Measurements from ENCODE around the gene CSF2RB. TPM values are rescaled to one million over a fixed set of nuclear protein-coding genes. Genes with fewer than 3 reads are reported as not detected.
A peak's percentile ranks its signal among the peaks of the same experiment; 100 is the strongest.

CSF2RB gene
- total RNA-seq, 2 experiments from 2014 or later = 0.22 to 0.48 TPM

DNA sequence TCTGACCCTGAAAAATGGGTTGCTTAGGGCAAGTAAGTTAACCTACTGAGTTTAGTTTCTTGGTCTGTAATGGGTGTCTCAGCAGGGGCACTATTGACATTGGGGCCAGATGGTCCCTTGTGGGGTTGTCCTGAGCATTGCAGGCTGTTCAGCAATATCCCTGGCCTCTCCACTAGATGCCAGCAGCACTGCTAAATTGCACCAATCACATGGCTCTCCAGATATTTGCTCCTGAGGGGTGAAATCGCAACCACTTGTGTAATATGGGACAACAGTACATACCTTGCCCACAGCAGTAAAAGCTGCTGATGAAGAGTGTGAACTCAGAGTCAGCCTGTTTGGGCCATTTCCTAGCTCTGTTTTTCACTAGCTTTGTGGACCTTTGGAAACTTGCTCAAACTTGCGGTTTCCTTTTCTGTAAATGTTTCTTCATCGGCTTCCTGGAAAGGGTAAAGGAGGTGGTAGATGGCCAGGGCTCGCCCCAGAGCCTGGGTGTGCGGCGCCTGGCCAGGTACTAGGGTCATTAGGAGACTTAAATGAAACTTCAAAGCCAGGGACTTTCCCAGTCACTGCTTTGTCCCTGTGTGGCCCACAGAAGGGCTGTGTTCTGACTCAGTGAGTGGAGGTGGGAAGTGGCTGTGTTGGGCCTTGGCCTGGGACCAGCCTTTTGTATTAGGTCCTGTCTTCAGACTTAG lies 39.7 kb upstream of the CSF2RB start:
- CTCF ChIA-PET = interaction anchor here (0.6 to 2.8 kb wide), 10 partner anchors 9 to 326 kb away, joined by 3 to 16 read pairs (median 10); partner anchors contain the start of gene NCF4
- H3K27ac Mint-ChIP-seq = peak overlapping the region; percentile 90
- peak; percentile 76 for DNase-seq
- H3K4me3 Mint-ChIP-seq = no peak overlapping the region
- no peaks in the 10 kb centered on the region for H3K36me3 Mint-ChIP-seq
- intact Hi-C loops (cut with micrococcal nuclease) = loop anchor here (1.0 kb wide), 1 partner anchor 12 kb away; the partner anchor contains the start of gene NCF4
- POLR2A ChIA-PET = interaction anchor here (1.0 to 1.3 kb wide), 4 partner anchors 9 to 15 kb away, joined by 3 to 11 read pairs (median 3); partner anchors contain the start of gene NCF4
- no peaks in the 10 kb centered on the region for H3K27me3 Mint-ChIP-seq
- peaks cover 19% of the 10 kb centered on the region for H3K4me1 Mint-ChIP-seq (ENCODE audit: low read depth)
- H3K9me3 Mint-ChIP-seq = no peaks in the 10 kb centered on the region

DNA sequence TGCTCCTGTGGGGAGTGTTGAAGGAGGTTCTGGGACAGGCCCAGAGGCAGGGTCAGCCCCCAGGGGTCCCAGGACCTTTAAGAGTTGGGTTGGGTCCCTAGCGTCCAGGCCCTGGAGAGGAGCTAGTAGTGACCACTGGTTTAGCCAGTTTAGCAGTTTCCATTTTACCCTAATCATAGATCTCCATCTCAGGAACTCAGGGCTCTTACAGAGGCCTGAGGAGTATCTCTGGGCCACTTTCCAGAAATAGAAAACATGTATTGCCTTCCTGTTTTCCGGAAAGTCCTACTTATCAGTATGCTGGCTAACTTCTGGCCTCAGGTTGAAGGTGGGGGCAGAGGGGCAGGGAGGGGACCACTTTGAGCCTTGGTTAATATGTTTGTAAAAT lies 39.1 kb upstream of the CSF2RB start:
- CTCF ChIA-PET = interaction anchor here (1.0 to 2.8 kb wide), 8 partner anchors 8 to 325 kb away, joined by 3 to 16 read pairs (median 11); partner anchors contain the start of gene NCF4
- H3K9me3 Mint-ChIP-seq = no peaks in the 10 kb centered on the region
- POLR2A ChIA-PET = interaction anchor here (1.0 to 1.3 kb wide), 4 partner anchors 9 to 15 kb away, joined by 3 to 11 read pairs (median 3); partner anchors contain the start of gene NCF4
- intact Hi-C loops (cut with micrococcal nuclease) = loop anchor here (1.0 kb wide), 1 partner anchor 13 kb away; the partner anchor contains the start of gene NCF4
- H3K27ac Mint-ChIP-seq = peak overlapping the region; percentile 90
- no peak for DNase-seq
- peaks cover 19% of the 10 kb centered on the region for H3K4me1 Mint-ChIP-seq (ENCODE audit: low read depth)
- no peaks in the 10 kb centered on the region for H3K36me3 Mint-ChIP-seq
- no peaks in the 10 kb centered on the region for H3K27me3 Mint-ChIP-seq
- H3K4me3 Mint-ChIP-seq = no peak overlapping the region

DNA sequence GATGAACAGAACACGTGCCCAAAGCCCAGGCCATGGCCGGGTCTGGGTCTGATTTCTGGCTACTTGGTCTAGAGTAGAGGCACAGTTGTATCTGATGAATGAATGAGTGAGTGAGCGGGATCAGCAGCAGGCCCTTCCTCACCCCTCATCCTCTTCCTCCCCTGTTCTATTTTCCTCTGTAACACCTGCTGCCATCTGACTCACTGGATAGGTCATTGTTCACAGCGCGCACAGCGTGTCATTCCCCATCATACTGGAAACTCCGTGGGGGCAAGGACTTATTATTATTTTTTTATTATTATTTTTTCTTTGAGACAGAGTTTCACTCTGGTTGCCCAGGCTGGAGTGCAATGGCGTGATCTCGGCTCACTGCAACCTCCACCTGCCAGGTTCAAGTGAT lies 38.7 kb upstream of the CSF2RB start:
- POLR2A ChIA-PET = interaction anchor here (1.1 kb wide), 1 partner anchor 14 kb away, joined by 4 read pairs; the partner anchor contains the start of gene NCF4
- CTCF ChIA-PET = interaction anchor here (1.2 to 2.8 kb wide), 5 partner anchors 8 to 22 kb away, joined by 3 to 16 read pairs (median 11); partner anchors contain the start of gene NCF4
- no peak overlapping the region for H3K4me3 Mint-ChIP-seq
- no peaks in the 10 kb centered on the region for H3K27me3 Mint-ChIP-seq
- peaks cover 19% of the 10 kb centered on the region for H3K4me1 Mint-ChIP-seq (ENCODE audit: low read depth)
- no peak for DNase-seq
- intact Hi-C loops (cut with micrococcal nuclease) = loop anchor here (1.0 kb wide), 1 partner anchor 13 kb away; the partner anchor contains the start of gene NCF4
- peaks cover 4% of the 10 kb centered on the region for H3K9me3 Mint-ChIP-seq
- H3K27ac Mint-ChIP-seq = peak overlapping the region; percentile 90
- no peaks in the 10 kb centered on the region for H3K36me3 Mint-ChIP-seq

DNA sequence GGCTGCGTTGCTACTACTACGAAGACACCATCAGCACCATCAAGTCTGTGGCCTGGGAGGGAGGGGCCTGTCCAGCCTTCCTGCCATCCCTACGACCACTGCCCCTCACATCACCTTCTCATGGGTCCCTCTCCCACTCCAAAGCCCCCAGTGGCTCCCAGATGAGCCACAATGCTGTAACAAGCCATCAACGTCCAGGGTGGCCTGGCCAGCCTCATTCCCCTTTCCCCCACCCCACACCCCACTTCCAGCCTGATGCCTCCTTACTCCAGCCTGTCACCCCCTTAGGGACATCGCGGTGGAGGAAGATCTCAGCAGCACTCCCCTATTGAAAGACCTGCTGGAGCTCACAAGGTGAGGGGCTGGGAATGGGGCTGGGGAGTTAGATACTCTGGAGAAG lies 37.7 kb upstream of the CSF2RB start:
- DNase-seq = no peak
- Mint-ChIP-seq H3K27ac (no peak overlapping the region), H3K9me3 (peaks cover 14% of the 10 kb centered on the region), H3K4me3 (no peak overlapping the region), H3K36me3 (peaks cover 3% of the 10 kb centered on the region), H3K4me1 (ENCODE audit: low read depth) (peaks cover 23% of the 10 kb centered on the region), H3K27me3 (no peaks in the 10 kb centered on the region)
- intact Hi-C loops (cut with micrococcal nuclease) = no loop called here
- POLR2A ChIA-PET = interaction anchor here (1.1 kb wide), 1 partner anchor 15 kb away, joined by 4 read pairs; the partner anchor contains the start of gene NCF4
- CTCF ChIA-PET = interaction anchor here (1.2 to 2.8 kb wide), 2 partner anchors 14 to 23 kb away, joined by 3 to 16 read pairs; partner anchors contain the start of gene NCF4

DNA sequence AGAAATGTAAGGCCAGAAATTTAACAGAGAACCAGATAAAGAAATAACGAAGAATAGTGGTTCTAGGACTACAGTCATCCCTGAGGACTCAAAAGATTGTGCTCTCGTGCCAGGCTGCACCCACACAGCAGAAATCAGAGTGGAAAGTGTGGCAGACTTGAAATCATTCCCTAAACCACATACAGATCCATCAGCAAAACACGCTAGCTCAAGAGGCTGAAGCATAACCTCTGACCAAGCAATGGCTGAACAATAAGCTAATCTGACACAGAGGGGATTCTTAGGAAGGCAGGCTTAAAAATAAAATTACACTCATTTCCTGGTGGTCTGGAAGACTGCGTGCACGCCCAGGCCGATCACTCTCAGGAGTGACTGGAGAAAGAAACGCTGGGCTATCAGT lies 33.7 kb upstream of the CSF2RB start:
- Mint-ChIP-seq H3K9me3 (peaks cover 42% of the 10 kb centered on the region), H3K4me3 (no peak overlapping the region), H3K27ac (no peak overlapping the region), H3K36me3 (peaks cover 14% of the 10 kb centered on the region), H3K4me1 (ENCODE audit: low read depth) (peaks cover 29% of the 10 kb centered on the region), H3K27me3 (peaks cover 2% of the 10 kb centered on the region)
- no peak for DNase-seq
- CTCF ChIA-PET = interaction anchor here (1.2 to 2.2 kb wide), 2 partner anchors 23 kb away, joined by 4 to 7 read pairs; no protein-coding TSS in a partner anchor
- intact Hi-C loops (cut with micrococcal nuclease) = no loop called here
- POLR2A ChIA-PET = no interaction called here

DNA sequence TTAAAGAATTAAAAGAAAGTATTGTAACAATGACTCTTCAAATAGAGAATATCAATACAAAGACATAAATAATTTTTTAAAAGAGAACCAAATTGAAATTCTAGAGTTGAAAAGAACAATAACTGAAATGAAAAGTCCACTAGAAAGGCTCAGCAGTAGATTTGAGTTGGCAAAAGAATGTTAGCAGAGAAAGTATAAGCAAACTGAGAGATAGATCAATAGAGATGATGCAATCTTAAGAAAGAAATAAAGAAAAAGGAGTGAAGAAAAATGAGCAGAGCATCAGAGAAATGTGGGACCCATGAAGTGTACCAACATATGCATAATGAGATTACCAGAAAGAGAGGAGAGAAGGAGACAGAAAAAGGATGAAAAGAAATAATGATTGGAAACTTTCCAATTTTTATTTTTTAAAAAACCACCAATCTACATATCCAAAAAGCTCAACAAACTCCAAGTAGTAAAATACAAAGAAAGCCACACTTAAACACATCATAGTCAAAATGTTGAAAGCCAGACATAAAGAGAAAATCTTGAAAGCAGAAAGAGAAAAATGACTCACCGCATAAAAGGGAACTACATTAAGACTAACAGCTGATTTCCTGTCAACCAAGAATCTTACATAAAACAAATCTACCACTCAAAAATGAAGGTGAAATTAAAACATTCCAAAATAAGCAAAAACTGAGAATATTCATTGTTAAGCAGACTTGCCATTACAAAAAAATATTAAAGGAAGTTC lies 31.8 kb upstream of the CSF2RB start:
- DNase-seq = no peak
- Mint-ChIP-seq H3K27ac (peak overlapping the region; percentile 80), H3K9me3 (peaks cover 42% of the 10 kb centered on the region), H3K4me3 (no peak overlapping the region), H3K4me1 (ENCODE audit: low read depth) (peaks cover 34% of the 10 kb centered on the region), H3K36me3 (peaks cover 14% of the 10 kb centered on the region), H3K27me3 (peaks cover 2% of the 10 kb centered on the region)
- intact Hi-C loops (cut with micrococcal nuclease) = no loop called here
- ChIA-PET CTCF (interaction anchor here (1.0 to 7.5 kb wide), 3 partner anchors 8 to 102 kb away, joined by 3 to 72 read pairs (median 14); partner anchors contain the start of gene NCF4), POLR2A (interaction anchor here (1.0 kb wide), 1 partner anchor 21 kb away, joined by 6 read pairs; the partner anchor contains the start of gene NCF4)

DNA sequence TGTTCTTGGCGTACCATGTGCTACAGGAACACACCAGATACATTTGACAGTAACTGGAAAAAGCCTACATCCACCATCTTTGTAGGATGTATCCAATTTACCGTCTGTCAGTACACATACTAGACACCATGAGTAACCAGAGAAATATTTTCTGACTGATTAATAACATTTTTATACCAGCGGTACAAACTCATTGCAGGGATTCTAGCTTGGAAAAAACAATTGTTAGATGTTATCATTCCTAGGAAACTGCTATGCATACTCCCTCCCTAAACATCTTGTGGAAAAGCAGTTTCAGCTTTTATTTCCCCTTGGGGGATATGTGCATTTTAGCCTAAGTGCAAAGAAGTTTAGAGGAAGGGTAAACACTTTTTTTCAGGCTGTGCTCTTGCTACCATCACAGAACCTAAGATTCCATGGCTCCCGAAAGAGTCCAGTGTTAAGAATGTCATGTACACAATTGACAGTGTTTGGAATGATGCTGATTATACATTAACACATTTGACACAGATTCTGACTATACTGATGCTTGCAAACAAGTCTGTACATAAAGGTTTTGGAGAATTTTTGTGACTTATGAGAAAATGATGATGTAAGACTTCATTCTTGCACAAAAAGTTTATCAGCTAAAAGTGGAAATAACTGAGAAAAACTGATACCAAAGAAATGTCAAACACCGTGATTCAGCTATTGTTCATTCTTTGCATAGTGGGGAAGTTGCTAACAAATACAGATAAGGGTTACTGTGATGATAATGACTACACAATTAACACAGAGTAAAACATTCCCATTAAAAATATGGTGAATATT lies 28.9 kb upstream of the CSF2RB start:
- no peak for DNase-seq
- Mint-ChIP-seq H3K27ac (peak overlapping the region; percentile 56), H3K27me3 (peaks cover 3% of the 10 kb centered on the region), H3K4me1 (ENCODE audit: low read depth) (peaks cover 39% of the 10 kb centered on the region), H3K9me3 (peaks cover 39% of the 10 kb centered on the region), H3K36me3 (peaks cover 14% of the 10 kb centered on the region), H3K4me3 (no peak overlapping the region)
- intact Hi-C loops (cut with micrococcal nuclease) = no loop called here
- ChIA-PET POLR2A (interaction anchor here (0.7 to 1.0 kb wide), 2 partner anchors 11 to 23 kb away, joined by 3 to 5 read pairs; no protein-coding TSS in a partner anchor), CTCF (interaction anchor here (1.1 to 7.5 kb wide), 3 partner anchors 11 to 102 kb away, joined by 3 to 72 read pairs (median 11); partner anchors contain the start of gene NCF4)

DNA sequence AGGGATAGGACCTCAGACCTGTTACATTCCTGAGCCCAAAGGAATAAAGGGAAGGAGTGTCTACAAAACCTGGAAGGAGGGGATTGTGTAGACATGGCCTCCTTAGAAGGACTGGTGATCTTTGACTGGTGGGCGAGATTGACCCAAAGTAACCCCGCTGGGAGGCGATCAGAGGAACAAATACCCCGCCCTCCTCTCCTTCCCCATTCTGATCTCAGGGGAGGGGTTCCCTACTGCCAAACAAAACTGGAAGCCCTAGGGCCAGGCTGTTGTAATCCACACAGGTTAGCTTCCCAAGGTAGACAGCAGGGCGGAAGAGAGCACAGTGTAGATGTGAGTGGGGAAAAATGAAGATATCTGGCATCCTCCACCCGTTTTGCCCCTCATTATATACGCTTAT lies 28.0 kb upstream of the CSF2RB start:
- peaks cover 3% of the 10 kb centered on the region for H3K27me3 Mint-ChIP-seq
- POLR2A ChIA-PET = interaction anchor here (1.0 kb wide), 1 partner anchor 12 kb away, joined by 3 read pairs; no protein-coding TSS in a partner anchor

DNA sequence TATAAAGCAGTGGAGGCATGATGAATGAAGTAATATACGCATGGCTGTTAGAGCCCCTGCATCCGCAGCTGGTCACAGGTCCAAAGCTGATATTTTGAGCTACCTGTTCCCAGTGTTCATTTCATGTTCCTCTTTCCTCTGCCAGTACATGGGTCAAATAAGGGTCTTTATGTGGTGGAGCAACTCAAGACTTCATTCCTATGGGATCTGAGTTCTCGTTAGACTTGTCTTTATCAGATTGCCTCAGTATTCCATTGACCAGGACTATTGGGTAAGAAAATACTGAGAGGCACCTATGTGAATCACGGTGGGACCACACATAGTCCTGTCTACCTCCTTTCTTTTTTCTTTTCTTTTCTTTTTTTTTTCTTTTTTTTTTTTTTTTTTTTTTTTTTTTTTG lies 27.4 kb upstream of the CSF2RB start:
- POLR2A ChIA-PET = no interaction called here
- H3K4me3 Mint-ChIP-seq = no peak overlapping the region
- CTCF ChIA-PET = interaction anchor here (0.6 to 7.5 kb wide), 3 partner anchors 12 to 33 kb away, joined by 3 to 72 read pairs (median 11); partner anchors contain the start of gene NCF4
- H3K36me3 Mint-ChIP-seq = peaks cover 11% of the 10 kb centered on the region
- intact Hi-C loops (cut with micrococcal nuclease) = no loop called here
- peaks cover 3% of the 10 kb centered on the region for H3K27me3 Mint-ChIP-seq
- no peak overlapping the region for H3K27ac Mint-ChIP-seq
- H3K9me3 Mint-ChIP-seq = peaks cover 25% of the 10 kb centered on the region
- H3K4me1 Mint-ChIP-seq (ENCODE audit: low read depth) = peaks cover 35% of the 10 kb centered on the region
- DNase-seq = no peak

More for the DNA sequence above, 28.0 kb upstream of the CSF2RB start:
- H3K27ac Mint-ChIP-seq = no peak overlapping the region
- H3K4me3 Mint-ChIP-seq = no peak overlapping the region
- peaks cover 14% of the 10 kb centered on the region for H3K36me3 Mint-ChIP-seq
- H3K4me1 Mint-ChIP-seq (ENCODE audit: low read depth) = peaks cover 37% of the 10 kb centered on the region
- CTCF ChIA-PET = interaction anchor here (1.1 to 7.5 kb wide), 3 partner anchors 12 to 101 kb away, joined by 3 to 72 read pairs (median 11); partner anchors contain the start of gene NCF4
- no peak for DNase-seq
- intact Hi-C loops (cut with micrococcal nuclease) = no loop called here
- H3K9me3 Mint-ChIP-seq = peaks cover 30% of the 10 kb centered on the region

DNA sequence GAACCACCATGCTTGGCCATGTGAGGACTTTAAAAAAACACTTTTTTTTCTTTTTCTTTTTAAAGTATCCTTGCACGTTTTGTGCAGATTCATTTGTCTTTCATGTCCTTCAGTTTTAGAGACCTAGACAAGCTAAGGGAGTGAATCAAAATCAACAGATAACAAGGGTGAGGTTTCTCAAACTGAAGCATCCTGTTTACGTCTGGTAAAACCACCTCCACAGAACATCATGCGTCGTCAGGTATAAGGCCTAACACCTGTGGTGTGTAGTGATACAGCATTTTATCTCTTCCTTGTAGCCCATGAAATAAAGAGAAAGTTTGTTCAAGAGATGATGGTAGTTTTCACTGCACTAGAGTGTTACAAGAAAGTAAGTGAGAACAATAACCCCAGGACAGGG lies 26.3 kb upstream of the CSF2RB start:
- Mint-ChIP-seq H3K4me1 (ENCODE audit: low read depth) (peaks cover 26% of the 10 kb centered on the region), H3K36me3 (peaks cover 5% of the 10 kb centered on the region), H3K27me3 (peaks cover 3% of the 10 kb centered on the region), H3K27ac (no peak overlapping the region), H3K9me3 (peaks cover 15% of the 10 kb centered on the region), H3K4me3 (no peak overlapping the region)
- CTCF ChIA-PET = interaction anchor here (2.6 to 7.5 kb wide), 2 partner anchors 13 to 28 kb away, joined by 11 to 72 read pairs; partner anchors contain the start of gene NCF4
- intact Hi-C loops (cut with micrococcal nuclease) = no loop called here
- no peak for DNase-seq
- POLR2A ChIA-PET = no interaction called here

DNA sequence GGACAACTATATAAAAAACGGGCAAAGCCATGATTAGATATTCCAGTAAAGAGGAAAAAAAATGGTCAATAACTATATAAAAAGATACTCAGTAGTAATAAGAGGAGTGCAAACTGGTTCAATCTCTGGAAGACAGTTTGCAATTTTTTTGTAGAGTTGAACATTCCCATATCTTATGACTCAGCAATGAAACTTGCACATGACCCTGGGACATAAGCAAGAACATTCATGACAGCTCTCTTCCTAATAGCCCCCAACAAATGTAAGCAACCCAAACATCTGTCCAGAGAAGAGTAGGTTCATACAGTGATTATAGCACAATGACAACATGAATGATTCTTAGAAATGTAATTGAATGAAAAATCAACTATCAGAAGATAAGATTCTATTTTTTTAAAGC lies 21.8 kb upstream of the CSF2RB start:
- Mint-ChIP-seq H3K27me3 (peaks cover 1% of the 10 kb centered on the region), H3K4me3 (no peak overlapping the region), H3K36me3 (peaks cover 3% of the 10 kb centered on the region), H3K27ac (no peak overlapping the region), H3K4me1 (ENCODE audit: low read depth) (peaks cover 4% of the 10 kb centered on the region), H3K9me3 (peaks cover 12% of the 10 kb centered on the region)
- CTCF ChIA-PET = interaction anchor here (5.6 kb wide), 1 partner anchor 35 kb away, joined by 25 read pairs; no protein-coding TSS in a partner anchor
- intact Hi-C loops (cut with micrococcal nuclease) = no loop called here
- POLR2A ChIA-PET = no interaction called here
- DNase-seq = no peak
